Activated T-cell treated with anti-CD3 and anti-CD28 coated beads for 24 hours (primary cell): Measurements from ENCODE around the gene RAI2.

ENCODE experiments used
- DNase-seq: peaks from one replicate; pipeline ENCODE4 v3.0.0-alpha.2; 2020; ENCODE audit warnings: low read depth

The RAI2 gene

DNA sequence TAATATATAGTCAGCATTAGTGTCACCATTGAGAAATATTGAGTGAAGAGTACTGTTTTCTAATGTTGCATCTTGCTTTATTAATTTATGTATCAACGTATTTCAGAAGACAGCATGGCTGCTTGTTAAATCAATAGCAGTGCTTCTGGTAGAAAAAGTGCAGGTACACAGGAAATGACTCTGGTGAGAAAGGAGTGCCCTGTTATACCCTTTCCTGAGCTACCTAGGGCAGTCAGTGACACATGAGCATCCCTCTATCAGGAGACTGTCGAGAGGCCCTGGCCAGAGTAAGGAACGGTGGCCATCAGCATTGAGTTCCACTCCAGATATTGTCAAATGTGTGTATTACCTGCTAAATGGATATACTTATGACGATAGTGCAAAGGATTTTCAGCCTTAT is 81.7 kb downstream of the RAI2 start:
- no peak for DNase-seq

DNA sequence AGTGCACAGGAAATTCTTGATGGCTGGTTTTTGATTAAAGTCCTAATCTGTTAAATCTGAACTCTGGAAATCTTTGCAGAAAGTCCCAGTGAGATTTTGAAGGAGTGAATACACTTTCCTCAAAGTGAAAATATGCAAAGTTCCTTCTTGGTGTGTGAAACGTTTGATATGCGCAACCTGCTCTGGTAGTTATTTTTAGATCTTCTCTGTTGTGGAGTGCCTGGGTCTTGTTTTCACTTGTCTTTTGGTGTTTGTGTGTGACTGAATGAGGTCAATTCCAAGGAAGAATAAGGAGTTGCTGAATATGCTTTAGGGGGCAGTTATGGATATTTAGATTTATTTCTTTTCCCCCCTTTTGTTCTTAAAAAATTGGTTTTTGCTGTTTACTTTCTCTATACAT is 82.1 kb downstream of the RAI2 start:
- DNase-seq = no peak

DNA sequence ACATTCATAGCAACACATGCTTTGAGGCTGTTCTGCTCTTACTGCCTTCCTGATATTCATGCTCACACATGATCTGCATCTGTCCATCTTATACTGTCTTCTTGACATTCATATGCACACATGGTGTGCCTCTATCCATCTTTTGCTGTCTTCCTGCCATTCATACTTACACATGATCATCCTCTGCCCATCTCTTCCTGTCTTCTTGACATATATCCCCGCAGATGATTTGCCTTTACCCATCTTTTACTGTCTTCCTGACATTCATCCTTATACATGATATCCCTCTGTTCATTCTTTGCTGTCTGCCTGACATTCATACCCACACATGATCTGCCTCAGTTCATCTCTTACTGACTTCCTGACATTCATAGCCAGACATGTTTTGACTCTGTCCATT is 87.0 kb downstream of the RAI2 start:
- no peak for DNase-seq

DNA sequence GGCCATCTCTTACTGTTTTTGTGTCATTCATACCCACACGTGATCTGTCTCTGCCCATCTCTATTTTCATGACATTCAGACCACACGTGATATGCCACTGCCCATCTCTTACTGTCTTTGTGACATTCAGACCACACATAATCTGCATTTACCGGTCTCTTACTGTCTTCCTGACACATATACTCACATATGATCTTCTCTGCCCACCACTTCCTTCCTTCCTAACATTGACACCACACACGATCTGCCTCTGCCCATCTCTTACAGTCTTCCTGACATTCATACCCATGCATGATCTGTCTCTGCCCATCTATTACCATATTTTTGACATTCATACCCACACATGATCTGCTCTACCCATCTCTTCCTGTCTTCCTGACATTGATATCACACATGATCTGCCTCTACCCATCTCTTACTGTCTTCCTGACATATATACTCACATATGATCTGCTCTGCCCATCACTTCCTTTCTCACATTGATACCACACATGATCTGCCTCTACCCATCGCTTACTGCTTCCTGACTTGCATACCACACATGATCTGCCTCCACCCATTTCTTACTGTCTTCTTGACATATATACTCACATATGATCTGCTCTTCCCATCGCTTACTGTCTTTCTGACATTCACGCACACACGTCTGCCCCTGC is 87.7 kb downstream of the RAI2 start:
- DNase-seq = no peak

DNA sequence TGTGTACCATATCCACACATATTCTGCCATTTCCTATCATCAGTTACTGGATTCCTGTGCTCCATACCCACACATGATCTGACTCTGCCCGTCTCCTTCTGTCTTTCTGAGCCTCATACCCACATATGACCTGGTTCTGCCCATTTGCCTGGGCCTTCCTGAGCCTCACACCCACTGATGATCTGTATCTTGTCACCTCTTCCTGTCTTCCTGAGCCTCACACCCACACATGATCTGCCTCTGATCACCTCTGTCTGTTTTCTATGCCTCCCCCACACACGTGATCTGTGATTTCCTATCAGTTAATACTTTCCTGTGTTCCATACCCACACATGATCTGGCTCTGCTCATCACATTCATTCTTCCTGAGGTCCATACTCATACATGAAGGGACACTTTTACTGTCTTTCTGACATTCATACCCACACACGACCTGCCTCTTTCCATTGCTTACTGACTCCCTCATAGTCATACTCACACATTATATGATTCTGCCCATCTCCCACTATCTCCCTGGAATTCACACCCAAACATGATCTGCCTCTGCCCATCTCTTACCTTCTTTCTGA is 91.3 kb downstream of the RAI2 start:
- no peak for DNase-seq

DNA sequence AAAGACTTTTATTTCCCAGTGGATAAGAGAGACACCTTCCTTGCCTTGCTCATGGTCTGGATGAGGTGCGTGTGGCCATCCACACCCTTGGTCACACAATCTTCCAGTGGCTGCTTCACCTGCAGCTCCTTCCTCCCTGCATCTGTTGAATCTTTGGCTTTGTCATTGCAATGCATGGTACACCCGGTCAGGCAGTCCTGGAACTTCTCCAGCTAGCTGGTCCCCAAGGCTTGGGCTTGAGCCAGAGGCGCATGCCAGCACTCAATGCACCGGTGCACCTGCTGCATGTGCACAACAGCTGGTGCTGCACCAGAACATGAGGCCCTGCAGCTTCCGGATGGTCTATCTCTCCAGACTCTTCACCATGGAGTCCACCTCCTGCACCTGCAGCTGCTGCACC is 92.1 kb downstream of the RAI2 start:
- DNase-seq = no peak

DNA sequence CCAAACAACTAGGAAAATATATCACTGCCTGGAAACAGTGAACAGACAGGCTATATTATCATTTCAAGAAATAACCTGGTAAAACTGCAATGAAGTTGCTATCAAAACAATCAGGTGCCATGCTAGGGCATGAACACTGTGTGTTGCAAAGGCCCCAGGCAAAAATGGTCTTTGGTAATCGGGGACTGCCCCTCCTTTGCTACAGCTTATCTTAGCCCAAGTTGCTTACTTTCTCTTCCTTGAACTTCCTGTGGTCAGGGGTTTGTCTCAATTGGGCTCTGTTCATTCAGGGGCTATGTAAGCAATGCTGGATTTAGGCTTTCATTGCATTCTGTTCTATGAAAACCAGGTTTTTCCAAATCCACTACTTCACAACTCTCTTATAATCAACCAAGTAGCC is 93.4 kb downstream of the RAI2 start:
- no peak for DNase-seq

DNA sequence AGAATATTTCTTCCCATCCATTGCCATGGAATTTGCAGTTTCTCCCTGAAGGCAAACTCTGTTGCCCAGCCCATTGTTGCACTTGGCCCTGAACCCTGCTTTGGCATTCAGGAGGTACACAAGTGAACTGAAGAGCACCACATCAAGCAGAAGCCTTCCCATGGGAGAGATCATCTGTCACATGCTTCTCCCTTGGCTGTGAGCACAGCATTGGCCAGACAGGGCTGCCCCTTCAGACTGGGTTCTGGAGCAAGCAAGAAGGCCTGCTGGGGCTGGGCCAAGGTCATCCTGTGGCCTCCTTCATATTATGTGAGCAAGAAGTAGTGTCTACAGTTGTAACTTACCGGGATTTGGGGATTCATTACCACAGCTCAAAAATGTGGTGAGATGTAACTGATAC is 101.1 kb downstream of the RAI2 start:
- no peak for DNase-seq

DNA sequence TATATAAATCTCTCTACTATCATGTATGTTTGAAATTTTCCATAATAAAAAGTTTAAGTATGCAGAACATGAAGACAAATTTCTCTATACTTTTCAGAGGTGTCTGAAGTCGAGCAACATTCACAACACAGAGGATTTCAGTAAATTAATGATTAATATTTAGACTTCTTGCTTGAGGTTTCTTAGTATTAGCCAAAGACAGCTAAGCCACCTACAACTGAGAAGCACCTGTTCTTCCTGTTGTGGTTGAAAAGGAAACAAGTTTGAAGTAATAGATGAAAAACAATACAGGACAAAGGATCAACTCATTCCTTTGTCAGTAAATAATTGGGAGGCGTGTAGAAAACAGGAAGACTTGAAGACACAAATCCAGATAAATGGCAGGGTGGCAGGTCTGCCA is 102.7 kb downstream of the RAI2 start:
- DNase-seq = no peak

DNA sequence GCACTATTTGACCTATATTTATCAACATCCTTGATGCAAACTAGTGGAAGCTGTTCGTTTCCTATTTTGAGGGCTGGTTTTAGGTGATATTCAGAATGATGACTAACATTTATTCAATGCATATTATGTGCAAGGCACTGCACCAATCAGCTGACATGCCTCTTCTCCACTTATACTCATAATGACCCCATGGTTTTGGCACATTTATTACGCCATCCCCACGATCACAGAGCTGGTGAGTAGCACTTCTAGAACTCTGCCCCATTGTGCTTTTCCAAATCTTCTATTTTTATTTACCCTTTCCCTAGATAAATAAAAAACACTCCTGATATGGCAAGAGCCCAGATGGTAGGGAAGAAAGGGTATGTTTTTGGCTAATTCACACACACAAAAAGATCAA is 110.7 kb downstream of the RAI2 start:
- no peak for DNase-seq
